Measurements from ENCODE around the gene KCNK17.

- no peak for TF ChIP-seq CTCF (IDR thresholded peaks at IDR 0.05)
- no peak for TF ChIP-seq POLR2A (IDR thresholded peaks at IDR 0.05)
These were observed 46.0 kb downstream of the KCNK17 start for GRCh38 chr6:39268171-39268570.
